ENCODE results near the gene YLPM1. TPM values are rescaled to one million over a fixed set of nuclear protein-coding genes. Genes with fewer than 3 reads are reported as not detected.
A peak's percentile ranks its signal among the peaks of the same experiment; 100 is the strongest.

The YLPM1 gene
- total and polyA plus RNA-seq, 2 donors: 23.0 to 153 TPM

DNA sequence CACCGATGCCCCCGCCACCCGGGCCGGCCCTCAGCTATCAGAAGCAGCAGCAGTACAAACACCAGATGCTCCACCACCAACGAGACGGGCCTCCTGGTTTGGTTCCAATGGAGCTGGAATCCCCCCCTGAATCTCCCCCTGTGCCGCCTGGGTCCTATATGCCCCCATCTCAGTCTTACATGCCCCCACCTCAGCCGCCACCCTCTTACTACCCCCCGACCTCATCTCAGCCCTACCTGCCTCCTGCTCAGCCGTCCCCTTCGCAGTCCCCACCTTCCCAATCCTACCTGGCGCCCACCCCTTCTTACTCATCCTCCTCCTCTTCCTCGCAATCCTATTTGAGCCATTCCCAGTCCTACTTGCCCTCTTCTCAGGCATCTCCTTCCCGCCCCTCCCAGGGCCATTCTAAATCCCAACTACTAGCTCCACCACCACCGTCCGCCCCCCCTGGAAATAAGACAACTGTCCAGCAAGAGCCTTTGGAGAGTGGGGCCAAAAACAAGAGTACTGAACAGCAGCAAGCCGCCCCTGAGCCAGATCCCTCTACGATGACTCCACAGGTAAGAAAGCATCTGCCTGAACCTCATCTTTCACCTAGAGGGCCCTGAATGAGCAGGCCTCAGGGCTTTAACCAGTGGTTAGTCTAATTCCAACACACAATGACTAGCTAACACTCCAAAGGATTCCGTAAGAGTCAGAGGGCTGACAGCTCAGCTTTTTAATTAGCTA lies 851 bp downstream of the YLPM1 start:
- WGBS: 1% methylated on average over 19 of the region's 19 CpGs

DNA sequence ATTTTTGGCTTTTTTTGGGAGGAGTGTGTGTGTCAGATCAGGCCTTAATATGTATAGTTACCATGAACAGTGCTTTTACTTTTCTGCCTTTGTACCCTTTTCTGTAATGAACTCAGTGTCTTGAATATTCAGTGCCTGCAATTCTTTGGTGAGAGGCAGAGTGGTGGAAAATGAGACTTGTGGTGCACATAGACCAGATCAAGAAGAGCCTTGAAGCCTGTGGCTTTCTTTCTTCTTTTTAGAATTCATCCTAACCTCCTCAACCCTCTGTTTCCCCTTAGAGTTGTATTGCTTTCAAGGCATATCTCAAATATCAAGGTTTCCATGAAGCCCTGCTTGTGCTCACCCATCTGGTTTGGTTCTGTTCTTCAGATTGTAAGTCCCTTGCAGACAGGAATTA lies 2.6 kb downstream of the YLPM1 start:
- Histone ChIP-seq H3K27ac (ENCODE audit: low read depth) (no peak overlapping the region), H3K4me3 (ENCODE audit: low read depth, low read length) (peak overlapping the region; percentile 7), H3K4me1 (ENCODE audit: insufficient read depth) (peaks cover 1% of the 10 kb centered on the region), H3K36me3 (ENCODE audit: insufficient read depth) (no peaks in the 10 kb centered on the region)
- no peak for DNase-seq (ENCODE audit: extremely low spot score)

More for the DNA sequence above, 851 bp downstream of the YLPM1 start:
- no peak for DNase-seq (ENCODE audit: extremely low spot score)
- H3K36me3 ChIP-seq (ENCODE audit: insufficient read depth): no peaks in the 10 kb centered on the region
- H3K4me3 ChIP-seq (ENCODE audit: low read depth, low read length): peak overlapping the region; percentile 99
- peak overlapping the region; percentile 85 for H3K27ac ChIP-seq (ENCODE audit: low read depth)
- peaks cover 1% of the 10 kb centered on the region for H3K4me1 ChIP-seq (ENCODE audit: insufficient read depth)

DNA sequence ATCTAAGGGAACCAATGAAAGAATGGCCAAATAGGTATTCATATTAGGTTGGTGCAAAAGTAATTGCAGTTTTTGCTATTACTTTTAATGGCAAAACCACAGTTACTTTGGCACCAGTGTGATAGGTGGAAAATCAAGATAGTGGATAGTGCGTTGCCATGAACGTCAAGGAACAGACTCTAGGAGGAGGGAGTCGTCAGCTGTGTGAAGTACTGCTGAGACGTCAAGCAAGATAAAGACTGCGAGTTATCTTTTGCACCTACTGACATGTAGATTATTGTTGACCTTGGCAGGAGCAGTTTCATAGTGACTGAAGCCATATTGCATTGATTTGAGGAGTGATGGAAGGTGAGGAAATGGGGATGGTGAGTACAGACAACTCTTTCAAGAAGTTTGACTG lies 8.3 kb downstream of the YLPM1 start:
- 61% methylated on average over 5 of the region's 5 CpGs for WGBS
- Histone ChIP-seq H3K4me3 (ENCODE audit: low read depth, low read length) (no peak overlapping the region), H3K36me3 (ENCODE audit: insufficient read depth) (no peaks in the 10 kb centered on the region), H3K4me1 (ENCODE audit: insufficient read depth) (peaks cover 1% of the 10 kb centered on the region), H3K27ac (ENCODE audit: low read depth) (no peak overlapping the region)
- no peak for DNase-seq (ENCODE audit: extremely low spot score)

DNA sequence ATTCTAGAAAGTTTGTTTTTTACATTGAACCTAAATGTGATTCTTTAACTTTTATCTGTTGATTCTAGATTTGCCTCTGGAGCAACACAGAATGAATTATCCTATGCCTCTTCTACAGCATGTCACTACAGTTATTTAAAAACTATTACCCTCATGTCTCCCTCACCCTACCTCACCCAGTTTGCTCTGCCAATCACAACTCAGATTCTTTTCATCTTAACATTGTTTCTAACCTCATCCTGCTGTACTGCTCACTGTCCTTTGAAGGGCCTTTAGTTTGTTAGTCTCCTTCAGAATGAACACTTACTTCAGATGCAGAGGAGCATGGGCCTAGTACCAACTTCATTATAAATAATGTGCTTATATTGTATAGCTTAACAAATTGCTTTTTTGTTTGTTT lies 21.5 kb downstream of the YLPM1 start:
- Histone ChIP-seq H3K27ac (ENCODE audit: low read depth) (no peak overlapping the region), H3K36me3 (ENCODE audit: insufficient read depth) (peaks cover 6% of the 10 kb centered on the region), H3K4me1 (ENCODE audit: insufficient read depth) (no peaks in the 10 kb centered on the region), H3K4me3 (ENCODE audit: low read depth, low read length) (no peak overlapping the region)
- no peak for DNase-seq (ENCODE audit: extremely low spot score)

DNA sequence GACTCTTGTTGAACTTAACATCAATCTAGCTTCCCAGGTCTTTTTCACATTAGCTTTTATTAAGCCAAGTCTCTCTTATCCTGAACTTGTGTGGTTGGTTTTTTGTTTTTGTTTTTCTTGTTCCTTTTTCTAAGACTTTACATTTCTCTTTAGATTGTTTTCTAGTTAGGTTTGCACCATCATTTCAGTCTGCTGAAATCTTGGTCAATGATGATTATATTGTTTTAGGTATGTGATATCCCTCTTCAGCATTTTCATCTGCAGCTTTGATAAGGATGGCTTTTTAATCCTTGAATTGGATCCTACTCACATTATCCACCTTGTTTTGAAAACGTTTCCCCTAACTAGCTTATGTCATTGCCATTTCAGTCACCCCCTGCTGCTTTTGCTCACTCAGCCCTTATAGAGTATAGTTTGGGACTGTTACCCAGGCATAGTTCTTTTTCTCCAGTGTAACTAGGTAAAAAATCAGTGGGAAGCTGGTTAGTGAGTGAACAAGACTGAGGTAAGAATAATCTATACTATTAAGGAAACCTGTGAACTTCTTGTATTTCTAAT lies 22.0 kb downstream of the YLPM1 start:
- no peak for DNase-seq (ENCODE audit: extremely low spot score)
- WGBS: 39% methylated on average over 1 of the region's 1 CpG
- H3K4me1 ChIP-seq (ENCODE audit: insufficient read depth): no peaks in the 10 kb centered on the region
- H3K27ac ChIP-seq (ENCODE audit: low read depth): no peak overlapping the region
- H3K36me3 ChIP-seq (ENCODE audit: insufficient read depth): peaks cover 6% of the 10 kb centered on the region
- H3K4me3 ChIP-seq (ENCODE audit: low read depth, low read length): no peak overlapping the region

DNA sequence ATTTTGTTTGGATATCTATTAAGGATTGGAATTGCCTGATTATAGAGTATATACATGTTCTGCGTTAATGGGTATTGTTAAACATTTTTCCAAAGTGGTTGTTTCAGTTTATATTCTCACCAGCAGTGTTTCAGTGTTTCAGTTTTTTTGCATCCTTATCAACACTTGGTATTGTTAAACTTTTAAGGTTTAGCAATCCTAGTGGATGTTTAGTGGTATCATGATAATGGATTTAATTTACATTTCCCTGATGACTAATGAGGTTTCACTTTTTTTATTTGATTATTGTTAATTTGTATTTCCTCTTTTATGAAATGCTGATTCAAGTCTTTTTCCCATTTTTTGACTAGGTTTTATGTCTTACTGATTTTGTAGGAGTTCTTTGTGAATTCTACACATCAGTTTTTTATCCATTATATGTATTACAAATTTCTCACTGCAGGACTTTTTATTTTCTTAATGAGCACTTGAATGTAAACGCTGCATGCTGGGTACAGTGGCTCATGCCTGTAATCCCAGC lies 23.7 kb downstream of the YLPM1 start:
- Histone ChIP-seq H3K27ac (ENCODE audit: low read depth) (no peak overlapping the region), H3K4me3 (ENCODE audit: low read depth, low read length) (no peak overlapping the region), H3K4me1 (ENCODE audit: insufficient read depth) (no peaks in the 10 kb centered on the region), H3K36me3 (ENCODE audit: insufficient read depth) (peaks cover 2% of the 10 kb centered on the region)
- 92% methylated on average over 2 of the region's 2 CpGs for WGBS
- no peak for DNase-seq (ENCODE audit: extremely low spot score)

DNA sequence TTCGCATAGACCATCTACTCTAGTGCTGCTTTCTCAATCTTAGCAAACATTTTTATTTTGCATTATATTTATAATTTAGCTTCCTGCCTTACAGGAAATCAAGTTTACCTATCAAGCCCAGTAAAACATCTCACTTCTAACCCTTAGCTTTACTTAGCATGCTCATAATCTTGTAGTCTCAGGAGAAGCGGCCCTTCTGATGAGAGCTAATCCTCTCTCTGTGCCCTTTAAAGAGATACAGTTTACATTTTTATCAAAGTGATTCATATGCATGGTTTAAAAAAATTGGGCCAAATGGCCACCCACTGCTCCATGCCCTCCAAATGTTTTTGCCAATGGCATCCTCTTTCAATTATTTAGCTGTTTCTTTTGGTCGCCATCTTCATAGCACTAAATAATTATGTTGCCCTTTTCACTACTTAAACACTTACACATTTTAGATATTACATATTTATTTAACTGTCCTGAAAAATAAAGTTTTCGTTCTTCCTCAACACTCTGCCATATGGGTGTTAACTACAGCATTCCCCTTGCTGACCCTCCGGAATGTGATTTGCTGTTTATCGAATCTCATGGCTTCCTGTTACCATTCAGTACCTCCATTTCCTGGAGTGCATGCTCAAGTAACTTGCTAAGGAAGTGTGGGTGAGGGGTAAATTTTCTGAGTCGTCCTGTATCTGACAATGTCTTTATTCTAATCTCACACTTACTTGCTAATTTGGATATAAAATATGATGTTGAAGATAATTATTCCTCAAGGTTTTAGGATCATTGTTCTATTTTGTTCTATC lies 29.3 kb downstream of the YLPM1 start:
- DNase-seq (ENCODE audit: extremely low spot score): no peak
- H3K36me3 ChIP-seq (ENCODE audit: insufficient read depth): no peaks in the 10 kb centered on the region
- H3K4me3 ChIP-seq (ENCODE audit: low read depth, low read length): no peak overlapping the region
- no peak overlapping the region for H3K27ac ChIP-seq (ENCODE audit: low read depth)
- peaks cover 5% of the 10 kb centered on the region for H3K4me1 ChIP-seq (ENCODE audit: insufficient read depth)
- WGBS: 43% methylated on average over 7 of the region's 7 CpGs

DNA sequence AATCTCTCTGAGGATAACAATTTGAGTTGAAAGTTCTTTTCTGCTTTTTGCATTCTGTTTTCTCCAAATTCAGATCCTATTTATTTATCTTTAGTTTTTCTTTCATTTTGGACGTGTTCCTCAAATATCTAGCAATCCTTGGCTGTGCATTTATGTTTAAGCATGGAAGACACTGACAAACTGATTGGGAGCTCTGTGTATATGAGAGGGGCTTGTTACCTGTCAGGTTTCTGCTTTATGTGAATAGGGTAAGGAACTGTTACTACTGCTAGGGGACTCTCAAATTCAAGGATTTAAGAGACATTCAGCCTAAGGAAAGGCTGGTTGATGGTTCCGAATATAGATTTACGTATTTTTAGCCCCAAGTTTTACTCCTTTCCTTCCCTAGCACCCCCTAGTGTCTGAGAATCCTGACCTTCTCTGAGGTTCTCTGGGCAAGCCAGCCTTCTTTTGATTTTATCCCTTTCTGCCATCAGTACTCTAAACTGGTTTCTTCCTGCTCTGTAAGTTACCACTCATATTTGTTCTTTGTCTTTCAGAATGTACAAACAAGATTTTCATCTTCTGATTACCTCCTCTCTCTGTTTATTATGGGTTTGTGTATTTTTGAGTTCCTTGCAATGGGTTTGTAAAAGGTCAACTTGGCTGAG lies 30.5 kb downstream of the YLPM1 start:
- H3K36me3 ChIP-seq (ENCODE audit: insufficient read depth): no peaks in the 10 kb centered on the region
- 46% methylated on average over 3 of the region's 3 CpGs for WGBS
- no peak overlapping the region for H3K4me3 ChIP-seq (ENCODE audit: low read depth, low read length)
- peaks cover 5% of the 10 kb centered on the region for H3K4me1 ChIP-seq (ENCODE audit: insufficient read depth)
- peak; percentile 11 for DNase-seq (ENCODE audit: extremely low spot score)
- H3K27ac ChIP-seq (ENCODE audit: low read depth): peak overlapping the region; percentile 58

DNA sequence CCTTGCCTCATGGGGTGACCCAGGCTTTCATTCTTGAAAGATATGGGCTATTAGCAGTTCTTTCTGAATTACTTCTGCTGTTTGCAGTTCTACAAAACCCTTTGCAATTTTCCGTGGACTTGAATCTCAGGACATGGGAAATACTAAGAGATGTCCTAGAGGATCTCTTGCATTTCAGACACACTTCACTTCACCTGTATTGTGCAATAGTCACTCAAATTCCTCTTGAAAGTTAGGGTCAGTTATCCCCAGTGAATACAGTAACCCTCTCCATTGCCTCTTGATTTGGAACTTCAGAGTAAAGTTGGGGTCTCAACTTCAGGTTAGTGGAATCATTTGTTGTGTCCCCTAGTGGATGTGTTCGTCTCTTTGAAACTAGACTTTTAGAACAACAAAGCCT lies 31.8 kb downstream of the YLPM1 start:
- DNase-seq (ENCODE audit: extremely low spot score): no peak
- H3K27ac ChIP-seq (ENCODE audit: low read depth): no peak overlapping the region
- peaks cover 5% of the 10 kb centered on the region for H3K4me1 ChIP-seq (ENCODE audit: insufficient read depth)
- no peak overlapping the region for H3K4me3 ChIP-seq (ENCODE audit: low read depth, low read length)
- no peaks in the 10 kb centered on the region for H3K36me3 ChIP-seq (ENCODE audit: insufficient read depth)
- 94% methylated on average over 2 of the region's 2 CpGs for WGBS

DNA sequence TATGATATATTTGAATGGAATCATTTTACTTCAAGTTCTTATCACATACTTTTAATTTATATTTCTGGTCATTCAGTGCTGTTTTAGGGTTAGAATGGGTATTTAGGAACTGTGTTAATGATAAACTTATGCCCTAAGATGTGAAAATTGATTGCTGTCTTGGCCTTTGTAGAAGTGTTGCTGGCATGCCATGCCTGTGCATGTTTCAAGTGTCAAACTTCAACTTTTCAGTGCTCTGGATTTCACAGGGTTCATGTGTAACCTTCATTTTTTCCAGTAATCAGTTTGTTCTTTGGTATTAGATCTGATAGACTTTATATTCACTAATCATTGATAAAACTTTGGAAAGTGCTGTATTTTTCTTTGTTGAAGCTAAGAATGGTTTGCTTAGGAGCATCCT lies 36.6 kb downstream of the YLPM1 start:
- no peak for DNase-seq (ENCODE audit: extremely low spot score)
- no peak overlapping the region for H3K4me3 ChIP-seq (ENCODE audit: low read depth, low read length)
- no peak overlapping the region for H3K27ac ChIP-seq (ENCODE audit: low read depth)
- no peaks in the 10 kb centered on the region for H3K4me1 ChIP-seq (ENCODE audit: insufficient read depth)
- peaks cover 3% of the 10 kb centered on the region for H3K36me3 ChIP-seq (ENCODE audit: insufficient read depth)

DNA sequence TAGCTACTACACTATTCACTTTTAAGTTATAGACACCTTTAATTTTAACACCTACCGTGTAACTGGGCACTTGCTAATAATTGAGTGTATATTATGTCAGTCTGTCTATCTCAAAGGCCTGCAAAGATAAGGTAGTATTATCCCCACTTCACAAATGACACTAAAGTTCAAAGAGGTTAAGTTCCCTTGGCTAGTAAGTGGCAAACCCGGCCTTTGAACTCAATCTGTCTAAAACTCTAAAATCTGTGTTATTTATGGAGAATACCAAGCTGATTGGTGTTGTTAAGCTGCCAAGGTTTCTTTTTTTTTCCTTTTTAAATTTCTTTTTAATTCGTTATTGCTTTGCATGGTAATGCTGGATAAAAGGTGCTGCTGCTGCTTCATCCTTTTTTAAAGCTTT lies 37.7 kb downstream of the YLPM1 start:
- no peak overlapping the region for H3K27ac ChIP-seq (ENCODE audit: low read depth)
- WGBS: 71% methylated on average over 3 of the region's 3 CpGs
- no peaks in the 10 kb centered on the region for H3K4me1 ChIP-seq (ENCODE audit: insufficient read depth)
- no peak for DNase-seq (ENCODE audit: extremely low spot score)
- H3K4me3 ChIP-seq (ENCODE audit: low read depth, low read length): no peak overlapping the region
- H3K36me3 ChIP-seq (ENCODE audit: insufficient read depth): peaks cover 3% of the 10 kb centered on the region

DNA sequence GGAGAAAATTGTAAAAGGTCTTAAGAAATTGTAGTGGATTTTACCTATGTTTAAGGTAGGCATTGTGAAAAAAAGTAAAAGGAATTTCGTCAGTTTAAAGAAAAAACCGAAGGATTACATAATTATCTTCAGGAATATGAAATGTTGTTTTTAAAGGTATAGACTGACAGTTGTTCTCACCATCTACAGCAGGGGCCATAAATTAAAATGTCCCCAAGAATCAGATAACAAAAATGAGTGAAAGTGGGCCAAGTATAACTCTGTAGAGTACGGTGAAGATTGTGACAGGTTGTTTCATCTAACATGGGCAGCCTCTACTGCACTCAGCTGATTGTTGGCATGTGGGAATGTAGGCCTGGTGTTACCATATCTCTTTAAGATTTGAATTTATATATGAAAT lies 38.3 kb downstream of the YLPM1 start:
- no peaks in the 10 kb centered on the region for H3K4me1 ChIP-seq (ENCODE audit: insufficient read depth)
- WGBS: 84% methylated on average over 3 of the region's 3 CpGs
- DNase-seq (ENCODE audit: extremely low spot score): no peak
- no peak overlapping the region for H3K27ac ChIP-seq (ENCODE audit: low read depth)
- H3K4me3 ChIP-seq (ENCODE audit: low read depth, low read length): no peak overlapping the region
- H3K36me3 ChIP-seq (ENCODE audit: insufficient read depth): peaks cover 3% of the 10 kb centered on the region

DNA sequence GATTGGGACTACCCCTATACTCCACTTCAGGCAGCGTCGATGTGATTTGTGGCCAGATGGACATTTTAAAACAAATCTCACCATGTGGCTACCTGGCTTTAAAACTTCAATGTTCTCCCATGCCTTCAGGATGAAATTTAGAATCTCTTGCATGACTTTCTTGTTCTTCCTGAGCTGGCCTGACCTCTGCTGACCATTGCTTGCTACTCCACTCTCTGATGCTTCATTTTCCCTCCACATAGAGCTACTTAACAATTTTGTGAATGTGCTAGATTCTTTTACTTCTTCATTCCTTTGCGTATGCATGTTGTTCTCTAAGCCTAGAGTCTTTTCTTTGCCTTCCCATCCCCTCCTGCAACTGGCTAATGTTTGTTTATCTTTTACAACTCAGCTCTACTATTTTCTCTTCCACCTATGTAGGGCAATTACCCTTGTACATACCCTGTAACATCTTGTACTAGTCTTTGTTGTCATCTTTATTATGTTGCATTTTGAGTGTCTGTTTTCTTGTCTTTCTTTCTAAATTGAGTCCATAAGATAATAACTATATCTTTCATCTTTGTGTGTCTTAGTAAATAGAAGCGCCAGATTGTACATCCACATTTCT lies 41.2 kb downstream of the YLPM1 start:
- H3K4me1 ChIP-seq (ENCODE audit: insufficient read depth): no peaks in the 10 kb centered on the region
- WGBS: 87% methylated on average over 4 of the region's 4 CpGs
- no peak overlapping the region for H3K27ac ChIP-seq (ENCODE audit: low read depth)
- no peak overlapping the region for H3K4me3 ChIP-seq (ENCODE audit: low read depth, low read length)
- peaks cover 4% of the 10 kb centered on the region for H3K36me3 ChIP-seq (ENCODE audit: insufficient read depth)
- DNase-seq (ENCODE audit: extremely low spot score): no peak

All from urinary bladder (tissue), 4 donors.